Measurements from ENCODE around the gene DDO.

Gene DDO

DNA sequence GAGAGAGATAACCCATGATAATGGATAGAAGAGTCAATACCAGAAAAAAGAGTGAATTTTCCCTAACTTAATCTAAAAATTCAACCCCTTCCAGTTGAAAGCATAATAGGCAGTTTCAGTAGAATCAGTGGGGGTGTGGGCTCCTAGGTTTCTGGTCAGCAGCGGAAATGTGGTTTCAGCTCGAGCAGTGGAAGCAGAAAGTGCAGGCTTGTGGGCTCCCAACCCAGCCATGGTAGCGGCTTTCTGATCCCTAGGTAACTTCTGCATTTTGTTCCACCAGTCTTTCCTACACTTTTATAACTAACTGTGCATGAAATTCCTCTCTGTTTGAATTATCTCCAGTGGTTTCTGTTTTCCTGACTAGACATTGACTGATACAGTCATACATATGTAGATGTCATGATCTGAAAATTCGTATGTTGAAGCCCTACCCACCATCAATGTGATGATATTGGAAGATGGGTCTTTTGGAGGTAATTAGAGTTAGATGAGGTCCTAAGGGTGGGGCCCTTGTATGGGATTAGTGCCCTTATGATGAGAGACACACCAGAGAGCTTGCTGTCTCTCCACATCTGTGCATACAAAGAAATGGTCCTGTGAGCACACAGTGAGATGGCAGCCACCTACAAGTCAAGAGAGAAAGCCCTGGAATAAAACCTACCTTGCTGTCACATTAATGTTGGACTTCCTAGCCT lies 6.5 kb upstream of the DDO start:
- TF ChIP-seq, protein P1, sequence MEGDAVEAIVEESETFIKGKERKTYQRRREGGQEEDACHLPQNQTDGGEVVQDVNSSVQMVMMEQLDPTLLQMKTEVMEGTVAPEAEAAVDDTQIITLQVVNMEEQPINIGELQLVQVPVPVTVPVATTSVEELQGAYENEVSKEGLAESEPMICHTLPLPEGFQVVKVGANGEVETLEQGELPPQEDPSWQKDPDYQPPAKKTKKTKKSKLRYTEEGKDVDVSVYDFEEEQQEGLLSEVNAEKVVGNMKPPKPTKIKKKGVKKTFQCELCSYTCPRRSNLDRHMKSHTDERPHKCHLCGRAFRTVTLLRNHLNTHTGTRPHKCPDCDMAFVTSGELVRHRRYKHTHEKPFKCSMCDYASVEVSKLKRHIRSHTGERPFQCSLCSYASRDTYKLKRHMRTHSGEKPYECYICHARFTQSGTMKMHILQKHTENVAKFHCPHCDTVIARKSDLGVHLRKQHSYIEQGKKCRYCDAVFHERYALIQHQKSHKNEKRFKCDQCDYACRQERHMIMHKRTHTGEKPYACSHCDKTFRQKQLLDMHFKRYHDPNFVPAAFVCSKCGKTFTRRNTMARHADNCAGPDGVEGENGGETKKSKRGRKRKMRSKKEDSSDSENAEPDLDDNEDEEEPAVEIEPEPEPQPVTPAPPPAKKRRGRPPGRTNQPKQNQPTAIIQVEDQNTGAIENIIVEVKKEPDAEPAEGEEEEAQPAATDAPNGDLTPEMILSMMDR (IDR thresholded peaks at IDR 0.05; ENCODE audit: insufficient read depth, missing control alignments), result no peak

GRCh38 chr6:110419028-110419739 lies 3.8 kb upstream of the DDO start:
- DNase-seq (ENCODE audit: insufficient read length, low spot score) (no peak), FAIRE-seq (no peak)
- TF ChIP-seq, protein P1 (IDR thresholded peaks at IDR 0.05; ENCODE audit: insufficient read depth, missing control alignments), result no peak

More for the DNA sequence above, 6.5 kb upstream of the DDO start:
- no peak for DNase-seq (ENCODE audit: insufficient read length, low spot score)
- no peak for FAIRE-seq

- FAIRE-seq (no peak), DNase-seq (ENCODE audit: insufficient read length, low spot score) (no peak)
- TF ChIP-seq, protein P1 (IDR thresholded peaks at IDR 0.05; ENCODE audit: insufficient read depth, missing control alignments), result no peak
Measured at GRCh38 chr6:110418594-110418993, 3.2 kb upstream of the DDO start.

GRCh38 chr6:110414669-110415068 lies 706 bp downstream of the DDO start:
- FAIRE-seq (no peak), DNase-seq (ENCODE audit: insufficient read length, low spot score) (no peak)
- TF ChIP-seq, protein P1 (IDR thresholded peaks at IDR 0.05; ENCODE audit: insufficient read depth, missing control alignments), result no peak

- DNase-seq (ENCODE audit: insufficient read length, low spot score) (no peak), FAIRE-seq (no peak)
- TF ChIP-seq, protein P1 (IDR thresholded peaks at IDR 0.05; ENCODE audit: insufficient read depth, missing control alignments), result no peak
Measured at GRCh38 chr6:110412360-110412759, 3.0 kb downstream of the DDO start.

DNA sequence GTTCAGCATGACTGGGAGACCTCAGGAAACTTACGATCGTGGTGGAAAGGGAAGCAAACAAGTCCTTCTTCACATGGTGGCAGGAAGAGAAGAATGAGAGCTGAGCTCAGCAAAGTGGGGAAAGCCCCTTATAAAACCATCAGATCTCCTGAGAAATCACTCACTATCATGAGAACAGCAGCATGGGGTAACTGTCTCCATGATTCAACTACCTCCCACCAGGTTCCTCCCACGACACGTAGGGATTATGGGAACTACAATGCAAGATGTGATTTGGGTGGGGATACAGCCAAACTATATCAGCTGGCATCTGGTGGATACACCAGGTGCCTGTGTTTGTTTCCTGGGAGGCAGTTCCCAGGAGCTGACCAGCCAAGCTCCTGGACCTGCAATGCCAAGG lies 4.9 kb downstream of the DDO start:
- DNase-seq (ENCODE audit: insufficient read length, low spot score) (no peak), FAIRE-seq (no peak)
- TF ChIP-seq, protein P1 (IDR thresholded peaks at IDR 0.05; ENCODE audit: insufficient read depth, missing control alignments), result no peak

DNA sequence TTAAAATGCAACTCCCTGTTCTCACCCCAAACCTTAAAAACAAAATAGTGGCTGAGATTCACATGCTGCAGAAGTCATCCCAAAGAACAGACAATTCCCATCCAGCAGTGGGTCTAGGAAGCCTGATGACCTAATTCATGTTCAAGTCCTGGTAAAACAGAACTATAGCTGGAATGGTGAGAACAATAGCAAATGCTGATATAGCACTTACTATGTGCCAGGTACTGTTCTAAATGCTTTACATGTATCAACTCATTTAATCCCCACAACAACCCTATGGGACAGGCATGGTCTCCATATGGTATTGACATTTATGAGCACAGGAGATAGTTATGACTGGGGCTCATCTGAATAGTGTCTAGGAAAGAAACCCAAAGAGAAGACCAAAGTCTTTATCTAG lies 5.6 kb downstream of the DDO start:
- DNase-seq (ENCODE audit: insufficient read length, low spot score) (no peak), FAIRE-seq (no peak)
- TF ChIP-seq, protein P1 (IDR thresholded peaks at IDR 0.05; ENCODE audit: insufficient read depth, missing control alignments), result no peak
